HFF-Myc (cell line): ENCODE results near the gene OTOR.

Experiments used
- DNase-seq: peaks from one replicate; pipeline ENCODE4 v3.0.0-alpha.2; 2011; ENCODE audit warnings: low read depth; ENCODE audit errors: extremely low read depth
- H3K4me3 ChIP-seq: replicated peaks from 2 replicates; pipeline ENCODE4 v1.5.1; 2011; ENCODE audit warnings: low read depth, mild to moderate bottlenecking, control low read depth, low read length
- CTCF ChIP-seq: IDR thresholded peaks from 2 replicates; pipeline ENCODE4 v1.5.1; 2012; ENCODE audit warnings: mild to moderate bottlenecking, low read depth, low read length, control low read depth; ENCODE audit errors: missing control alignments

The OTOR gene

GRCh38 chr20:16729080-16729479 lies 19.1 kb upstream of the OTOR start:
- TF ChIP-seq CTCF = no peak
- H3K4me3 ChIP-seq = no peak overlapping the region
- no peak for DNase-seq

- TF ChIP-seq CTCF = no peak
- peak; percentile 87 for DNase-seq
- H3K4me3 ChIP-seq = peak within 1 kb of the TSS; percentile 73
Measured at GRCh38 chr20:16729565-16730460, 18.3 kb upstream of the OTOR start, which contains the start of gene SNRPB2. Gene SNRPB2 (plus strand): TSS chr20:16730026. CDS start chr20:16731703, 1,677 bp downstream.

DNA sequence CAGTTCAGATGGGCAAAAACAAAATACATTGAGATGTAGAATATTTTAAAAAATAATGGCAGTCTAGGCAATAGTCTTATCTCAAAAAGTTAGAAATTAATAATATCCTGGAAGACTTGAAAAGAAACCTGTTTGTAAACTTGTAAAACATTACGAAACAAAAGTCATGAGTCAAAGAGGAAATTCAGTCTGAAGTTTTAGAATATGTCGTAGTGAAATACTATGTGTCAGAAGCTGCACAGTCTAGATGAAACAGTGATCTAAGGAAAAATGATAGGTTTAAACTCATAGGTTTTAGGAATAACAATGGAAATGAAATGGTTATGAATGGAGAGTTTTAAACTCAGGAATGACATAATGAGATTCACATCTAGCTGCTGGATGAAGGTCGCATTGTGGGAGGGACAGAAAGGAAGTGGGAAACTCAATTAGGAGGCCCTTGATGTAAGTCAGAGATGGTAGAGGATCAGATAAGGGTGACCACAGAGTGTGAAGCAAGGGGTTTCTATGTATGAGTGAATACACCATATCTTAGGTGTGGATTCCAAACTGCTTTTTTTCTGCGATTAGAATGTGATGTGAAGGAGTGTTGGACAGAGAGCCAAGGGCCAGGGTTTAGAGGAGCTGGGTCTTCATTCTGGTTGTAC lies 15.5 kb upstream of the OTOR start:
- TF ChIP-seq CTCF = no peak
- H3K4me3 ChIP-seq = no peak overlapping the region
- no peak for DNase-seq

DNA sequence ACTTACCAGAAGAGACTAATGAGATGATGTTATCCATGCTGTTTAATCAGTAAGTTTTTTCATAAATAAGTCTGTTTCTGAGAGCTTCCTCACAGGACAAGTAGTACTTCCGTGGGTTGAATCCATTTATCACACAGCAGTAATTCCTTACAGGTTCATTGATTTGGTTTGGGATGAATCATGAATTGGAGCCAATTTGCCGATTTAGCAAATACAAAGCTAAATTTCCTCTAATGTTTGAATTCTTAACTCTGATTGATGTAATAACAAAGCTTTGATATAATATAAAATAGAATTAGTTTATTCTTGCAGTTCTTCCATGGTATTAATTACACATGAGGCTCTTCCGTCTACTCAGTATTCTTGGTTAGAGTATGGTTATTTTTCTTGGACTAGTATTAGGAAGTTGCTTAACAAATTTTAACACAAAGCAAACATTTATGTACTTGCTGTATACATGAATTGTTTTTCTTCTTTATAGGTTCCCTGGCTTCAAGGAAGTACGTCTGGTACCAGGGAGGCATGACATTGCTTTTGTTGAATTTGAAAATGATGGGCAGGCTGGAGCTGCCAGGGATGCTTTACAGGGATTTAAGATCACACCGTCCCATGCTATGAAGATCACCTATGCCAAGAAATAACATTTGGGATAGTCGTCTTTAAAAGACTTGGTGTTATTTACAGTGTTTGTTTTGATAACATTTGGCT lies 7.6 kb upstream of the OTOR start:
- H3K4me3 ChIP-seq = no peak overlapping the region
- no peak for DNase-seq
- no peak for TF ChIP-seq CTCF

DNA sequence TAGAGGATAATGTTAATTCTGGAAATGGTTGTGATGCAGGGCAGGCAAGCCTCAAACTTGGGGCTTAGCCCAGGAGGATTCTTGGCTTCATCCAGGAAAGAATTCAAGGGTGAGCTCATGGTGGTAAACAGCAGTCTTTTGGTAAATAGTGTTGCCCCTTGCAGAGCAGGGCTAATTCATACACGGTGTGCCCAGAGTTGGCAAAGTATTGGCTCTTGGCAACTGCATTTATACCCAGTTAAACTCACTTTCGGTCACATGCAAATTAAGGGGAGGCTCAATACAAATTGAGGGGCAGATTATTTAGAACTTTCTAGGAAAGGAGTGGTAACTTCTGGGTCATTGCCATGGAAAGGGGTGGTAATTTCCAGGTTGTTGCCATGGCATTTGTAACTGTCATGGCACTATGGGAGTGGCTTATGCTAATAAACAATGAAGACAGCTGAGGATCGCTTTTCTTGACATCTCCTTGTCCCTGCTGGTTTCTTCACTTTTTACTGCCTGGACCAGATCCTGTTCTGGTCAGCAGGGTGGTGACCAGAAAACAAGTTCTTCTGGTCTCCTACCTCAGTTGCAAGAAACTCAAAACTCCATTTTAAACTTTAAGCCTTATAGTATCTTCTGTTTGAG lies 3.9 kb upstream of the OTOR start:
- no peak overlapping the region for H3K4me3 ChIP-seq
- TF ChIP-seq CTCF = no peak
- no peak for DNase-seq

DNA sequence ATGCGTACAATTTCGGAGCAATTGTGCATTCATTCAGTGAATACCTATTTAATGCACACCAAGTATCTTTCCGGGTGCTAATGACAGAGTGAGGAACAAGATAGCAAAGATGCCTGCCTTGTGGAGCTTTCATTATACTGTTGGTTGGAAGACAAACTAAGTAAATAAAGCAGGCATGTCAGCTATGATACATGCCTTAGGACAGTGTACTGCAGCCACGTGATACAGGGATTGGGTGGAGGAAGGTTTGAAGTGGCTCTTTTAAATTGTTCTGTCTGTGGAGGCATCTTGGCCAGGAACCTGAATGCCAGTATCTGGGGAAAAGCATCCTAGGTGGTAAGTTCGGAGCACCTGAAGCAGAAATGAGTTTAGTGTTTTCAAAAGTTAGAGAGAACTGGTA lies 3.0 kb upstream of the OTOR start:
- no peak for DNase-seq
- TF ChIP-seq CTCF = no peak

More for the DNA sequence above, 3.0 kb upstream of the OTOR start:
- no peak overlapping the region for H3K4me3 ChIP-seq
